Esophagus muscularis mucosa (tissue), 4 donors: Measurements from ENCODE around the gene DUSP16. TPM values are rescaled to one million over a fixed set of nuclear protein-coding genes. Genes with fewer than 3 reads are reported as not detected.

ENCODE experiments used
- DNase-seq: peaks from one replicate; pipeline ENCODE4 v3.0.0-alpha.2; 2017; ENCODE audit errors: extremely low spot score
- H3K27ac ChIP-seq, 4 donors: fragments of 200-600 bp; sonication (generic); replicated peaks in 1 of 4; 1 replicate in 3 of 4; 2 replicates in 1 of 4; pipeline ENCODE4 v1.5.1; 2016 to 2019; ENCODE audit warnings: mild to moderate bottlenecking in 1 of 4
- H3K27me3 ChIP-seq, 4 donors: fragments of 200-600 bp; sonication (generic); one replicate each; pipeline versions ENCODE4 v1.5.1 to v1.6.0; 2016 to 2019
- H3K36me3 ChIP-seq, 4 donors: fragments of 200-600 bp; sonication (generic); one replicate each; pipeline ENCODE4 v1.5.1; 2016 to 2019
- H3K4me1 ChIP-seq, 4 donors: fragments of 200-600 bp; sonication (generic); one replicate each; pipeline ENCODE4 v1.5.1; 2016 to 2019
- H3K4me3 ChIP-seq, 4 donors: fragments of 200-600 bp; sonication (generic); 1 replicate in 2 of 4; 2 replicates in 2 of 4; pipeline ENCODE4 v1.5.1; 2016 to 2019; ENCODE audit warnings: mild to moderate bottlenecking in 4 of 4, moderate library complexity in 1 of 4
- H3K9me3 ChIP-seq, 4 donors: fragments of 200-600 bp; sonication (generic); 1 replicate in 3 of 4; 2 replicates in 1 of 4; pipeline ENCODE4 v1.5.1; 2016 to 2019
- EP300 ChIP-seq: sonication (generic); formaldehyde crosslinking; IDR thresholded peaks from one replicate; pipeline ENCODE4 v1.6.1; 2017; ENCODE audit warnings: antibody characterized with exemption
- POLR2A ChIP-seq: fragments of 450-650 bp; IDR thresholded peaks from one replicate; pipeline ENCODE4 v1.6.1; 2017; ENCODE audit warnings: antibody characterized with exemption, moderate library complexity, mild to moderate bottlenecking, low read depth
- POLR2AphosphoS5 ChIP-seq, 2 donors: sonication (generic); formaldehyde crosslinking; IDR thresholded peaks; one replicate each; pipeline ENCODE4 v1.6.1; 2017; ENCODE audit warnings: antibody characterized with exemption in 2 of 2
- WGBS: methylation state at CpG from one replicate; pipeline ENCODE4 v1.1.5; 2018; 5-methylcytosine and 5-hydroxymethylcytosine counted together
- intact Hi-C: fragments of 100-400 bp; cut with DNase I; formaldehyde crosslinking; loops from one replicate; pipeline ENCODE4 v1.15.1; 2023
- total RNA-seq, 4 donors: library from RNA; depleted of rRNA; stranded (reverse); fragments of >200 nt; gene quantifications; one replicate each; pipeline versions ENCODE4 v1.1.0 to v1.2.1, GENCODE V29; 2016
- TF ChIP-seq, protein P1 (sequence below), 3 experiments: fragments of 200-600 bp in 2 of 3; fragments of 450-650 bp in 1 of 3; sonication (generic) in 2 of 3; IDR thresholded peaks; one replicate each; pipeline ENCODE4 v1.5.1; 2017 to 2019; ENCODE audit warnings: antibody characterized with exemption in 3 of 3, mild to moderate bottlenecking in 2 of 3, moderate library complexity in 1 of 3

The DUSP16 gene
- total RNA-seq, 4 donors from 2014 or later, result 10.0 to 17.0 (median 13.9) TPM

GRCh38 chr12:12555656-12556055 is 7.0 kb downstream of the DUSP16 start:
- Histone ChIP-seq H3K27me3 (no peaks in the 10 kb centered on the region), H3K9me3 (no peaks in the 10 kb centered on the region), H3K27ac (no peak overlapping the region), H3K4me1 (peaks cover 7 to 49% (median 36%) of the 10 kb centered on the region in 4 donors), H3K36me3 (peaks cover 0 to 5% (median 0%) of the 10 kb centered on the region in 4 donors), H3K4me3 (no peak overlapping the region)
- intact Hi-C loops, result no loop called here
- DNase-seq, result no peak
- TF ChIP-seq POLR2AphosphoS5 (IDR thresholded peaks at IDR 0.05) (no peak), EP300 (no peak), POLR2A (no peak)
- TF ChIP-seq, protein P1, sequence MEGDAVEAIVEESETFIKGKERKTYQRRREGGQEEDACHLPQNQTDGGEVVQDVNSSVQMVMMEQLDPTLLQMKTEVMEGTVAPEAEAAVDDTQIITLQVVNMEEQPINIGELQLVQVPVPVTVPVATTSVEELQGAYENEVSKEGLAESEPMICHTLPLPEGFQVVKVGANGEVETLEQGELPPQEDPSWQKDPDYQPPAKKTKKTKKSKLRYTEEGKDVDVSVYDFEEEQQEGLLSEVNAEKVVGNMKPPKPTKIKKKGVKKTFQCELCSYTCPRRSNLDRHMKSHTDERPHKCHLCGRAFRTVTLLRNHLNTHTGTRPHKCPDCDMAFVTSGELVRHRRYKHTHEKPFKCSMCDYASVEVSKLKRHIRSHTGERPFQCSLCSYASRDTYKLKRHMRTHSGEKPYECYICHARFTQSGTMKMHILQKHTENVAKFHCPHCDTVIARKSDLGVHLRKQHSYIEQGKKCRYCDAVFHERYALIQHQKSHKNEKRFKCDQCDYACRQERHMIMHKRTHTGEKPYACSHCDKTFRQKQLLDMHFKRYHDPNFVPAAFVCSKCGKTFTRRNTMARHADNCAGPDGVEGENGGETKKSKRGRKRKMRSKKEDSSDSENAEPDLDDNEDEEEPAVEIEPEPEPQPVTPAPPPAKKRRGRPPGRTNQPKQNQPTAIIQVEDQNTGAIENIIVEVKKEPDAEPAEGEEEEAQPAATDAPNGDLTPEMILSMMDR (IDR thresholded peaks at IDR 0.05), result no peak
- WGBS, result 100% methylated on average over 4 of the region's 4 CpGs

GRCh38 chr12:12553208-12553785 is 9.4 kb downstream of the DUSP16 start:
- Histone ChIP-seq H3K27me3 (no peaks in the 10 kb centered on the region), H3K36me3 (peaks cover 0 to 5% (median 0%) of the 10 kb centered on the region in 4 donors), H3K4me1 (peaks cover 0 to 25% (median 14%) of the 10 kb centered on the region in 4 donors), H3K9me3 (no peaks in the 10 kb centered on the region), H3K27ac (no peak overlapping the region), H3K4me3 (no peak overlapping the region)
- WGBS, result 95% methylated on average over 3 of the region's 3 CpGs
- intact Hi-C loops, result no loop called here
- DNase-seq, result no peak
- TF ChIP-seq POLR2A, result no peak
- TF ChIP-seq POLR2AphosphoS5 (IDR thresholded peaks at IDR 0.05), result no peak
- TF ChIP-seq EP300, result no peak
- TF ChIP-seq, protein P1 (IDR thresholded peaks at IDR 0.05), result no peak

DNA sequence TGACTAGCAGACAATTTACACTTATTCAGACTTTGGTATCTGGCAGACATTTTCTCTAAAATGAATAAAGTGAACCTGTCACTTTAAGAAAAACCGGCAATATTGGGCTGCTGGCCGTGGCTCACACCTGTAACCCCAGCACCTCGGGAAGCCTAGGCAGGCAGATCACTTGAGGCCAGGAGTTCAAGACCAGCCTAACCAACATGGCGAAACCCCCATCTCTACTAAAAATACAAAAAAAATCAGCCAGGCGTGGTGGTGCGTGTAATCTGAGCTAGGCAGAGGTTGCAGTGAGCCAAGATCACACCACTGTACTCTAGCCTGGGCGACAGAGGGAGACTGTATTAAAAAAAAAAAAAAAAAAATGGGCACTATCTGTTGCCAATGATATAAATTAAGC is 11.5 kb downstream of the DUSP16 start:
- H3K27me3 ChIP-seq, result no peaks in the 10 kb centered on the region
- H3K9me3 ChIP-seq, result no peaks in the 10 kb centered on the region
- no peak overlapping the region for H3K27ac ChIP-seq
- peaks cover 0 to 12% (median 11%) of the 10 kb centered on the region in 4 donors for H3K4me1 ChIP-seq
- intact Hi-C loops, result no loop called here
- H3K36me3 ChIP-seq, result peaks cover 0 to 5% (median 0%) of the 10 kb centered on the region in 4 donors
- WGBS, result 73% methylated on average over 7 of the region's 7 CpGs
- TF ChIP-seq EP300, result no peak
- TF ChIP-seq, protein P1 (IDR thresholded peaks at IDR 0.05), result no peak
- no peak for TF ChIP-seq POLR2A
- no peak for TF ChIP-seq POLR2AphosphoS5 (IDR thresholded peaks at IDR 0.05)
- DNase-seq, result no peak
- H3K4me3 ChIP-seq, result no peak overlapping the region

DNA sequence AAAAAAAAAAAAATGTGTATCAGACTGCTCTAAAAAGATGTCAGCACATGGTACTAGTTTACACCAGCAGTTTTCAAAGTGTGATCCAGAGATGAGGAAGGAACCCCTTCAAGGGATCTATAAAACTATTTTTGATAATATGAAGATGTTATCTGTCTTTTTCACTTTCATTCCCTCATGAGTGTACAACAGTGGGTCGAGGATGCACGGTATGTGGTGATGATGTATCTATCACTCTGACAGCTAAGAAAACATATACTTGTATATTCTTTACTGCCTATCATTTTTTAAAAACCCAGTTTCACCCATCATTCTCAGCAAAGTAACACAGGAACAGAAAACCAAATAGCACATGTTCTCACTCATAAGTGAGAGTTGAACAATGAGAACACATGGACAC is 12.4 kb downstream of the DUSP16 start:
- no peak overlapping the region for H3K27ac ChIP-seq
- peaks cover 0 to 5% (median 0%) of the 10 kb centered on the region in 4 donors for H3K36me3 ChIP-seq
- no peaks in the 10 kb centered on the region for H3K27me3 ChIP-seq
- DNase-seq, result no peak
- no peak for TF ChIP-seq EP300
- no peak for TF ChIP-seq POLR2AphosphoS5 (IDR thresholded peaks at IDR 0.05)
- TF ChIP-seq POLR2A, result no peak
- TF ChIP-seq, protein P1 (IDR thresholded peaks at IDR 0.05), result no peak
- H3K4me1 ChIP-seq, result peaks cover 0 to 7% (median 6%) of the 10 kb centered on the region in 4 donors
- 92% methylated on average over 2 of the region's 2 CpGs for WGBS
- no peaks in the 10 kb centered on the region for H3K9me3 ChIP-seq
- H3K4me3 ChIP-seq, result no peak overlapping the region
- intact Hi-C loops, result no loop called here

DNA sequence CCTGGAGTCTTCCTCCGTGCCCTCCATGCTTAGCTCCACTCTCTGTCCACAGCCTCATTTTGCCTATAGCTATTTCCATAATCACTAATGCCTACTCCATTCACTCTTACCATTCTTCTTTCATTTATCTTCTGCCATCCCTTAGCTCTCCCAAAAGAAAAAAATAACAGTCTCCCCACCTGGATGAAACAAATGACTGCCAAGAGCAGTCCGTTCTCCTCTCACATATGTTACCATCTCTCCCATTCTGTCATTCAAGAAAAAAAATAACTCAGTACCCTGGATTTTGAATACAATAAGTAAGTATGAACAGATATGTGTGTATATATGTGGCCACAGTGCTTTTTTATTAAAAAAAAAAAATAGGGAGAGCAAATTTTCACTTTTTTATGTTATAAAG is 13.2 kb downstream of the DUSP16 start:
- 96% methylated on average over 2 of the region's 2 CpGs for WGBS

More for the DNA sequence above, 13.2 kb downstream of the DUSP16 start:
- no peak for TF ChIP-seq POLR2AphosphoS5 (IDR thresholded peaks at IDR 0.05)
- Histone ChIP-seq H3K36me3 (peaks cover 0 to 5% (median 0%) of the 10 kb centered on the region in 4 donors), H3K27me3 (no peaks in the 10 kb centered on the region), H3K9me3 (no peaks in the 10 kb centered on the region), H3K4me3 (no peak overlapping the region), H3K27ac (no peak overlapping the region), H3K4me1 (no peaks in the 10 kb centered on the region)
- no peak for DNase-seq
- intact Hi-C loops, result no loop called here
